ENCODE measurements around the gene ARMCX1.

The ARMCX1 gene

GRCh38 chrX:101602077-101602476 is 51.7 kb downstream of the ARMCX1 start:
- DNase-seq (ENCODE audit: low read depth), result peak; percentile 84
- no peaks in the 10 kb centered on the region for H3K4me1 ChIP-seq (ENCODE audit: control insufficient read depth, insufficient read depth, low read length)
- H3K4me3 ChIP-seq (ENCODE audit: low read length), result no peak overlapping the region
- no peaks in the 10 kb centered on the region for H3K9me3 ChIP-seq (ENCODE audit: control insufficient read depth, low read length)
- no peaks in the 10 kb centered on the region for H3K36me3 ChIP-seq (ENCODE audit: control insufficient read depth, insufficient read depth, low read length, severe bottlenecking)
- H3K27me3 ChIP-seq (replicated peaks; ENCODE audit: control insufficient read depth, insufficient read depth, low read length), result peaks cover 11% of the 10 kb centered on the region
- H3K9ac ChIP-seq (ENCODE audit: low read length), result no peak overlapping the region
